H9 (cell line): ENCODE results near the gene SPR. TPM values are rescaled to one million over a fixed set of nuclear protein-coding genes. Genes with fewer than 3 reads are reported as not detected.

Experiments
- DNase-seq: peaks from one replicate; pipeline ENCODE4 v3.0.0-alpha.2; 2017
- H2AFZ ChIP-seq: one replicate; pipeline ENCODE4 v1.6.1; 2013; ENCODE audit warnings: mild to moderate bottlenecking, low read length, control low read depth, moderate library complexity
- H2AK5ac ChIP-seq: 2 replicates; pipeline ENCODE4 v1.6.1; 2013; ENCODE audit warnings: low read length, control low read depth, mixed read lengths; ENCODE audit not compliant: insufficient read length
- H2BK120ac ChIP-seq: one replicate; pipeline ENCODE4 v1.6.1; 2013; ENCODE audit warnings: low read depth, mild to moderate bottlenecking, low read length, control low read depth, inconsistent platforms; ENCODE audit not compliant: poor library complexity, severe bottlenecking
- H2BK12ac ChIP-seq: 2 replicates; pipeline ENCODE4 v1.6.1; 2013; ENCODE audit warnings: low read length, control low read depth, mixed read lengths, low read depth; ENCODE audit not compliant: insufficient read length
- H2BK15ac ChIP-seq: 2 replicates; pipeline ENCODE4 v1.6.1; 2013; ENCODE audit warnings: low read depth, low read length, control low read depth
- H2BK20ac ChIP-seq: one replicate; pipeline ENCODE4 v1.6.1; 2013; ENCODE audit warnings: low read depth, mild to moderate bottlenecking, low read length, control low read depth, inconsistent platforms; ENCODE audit not compliant: poor library complexity, severe bottlenecking
- H2BK5ac ChIP-seq: 2 replicates; pipeline ENCODE4 v1.6.1; 2013; ENCODE audit warnings: low read length, control low read depth, mixed read lengths; ENCODE audit not compliant: insufficient read length
- H3K14ac ChIP-seq: 2 replicates; pipeline ENCODE4 v1.6.1; 2013; ENCODE audit warnings: low read length, control low read depth; ENCODE audit not compliant: insufficient read depth
- H3K18ac ChIP-seq: 2 replicates; pipeline ENCODE4 v1.6.1; 2013; ENCODE audit warnings: low read depth, mild to moderate bottlenecking, mixed read lengths, low read length, control low read depth; ENCODE audit not compliant: insufficient read length
- H3K23ac ChIP-seq: 2 replicates; pipeline ENCODE4 v1.6.1; 2013; ENCODE audit warnings: low read length, control low read depth, mixed read lengths, low read depth; ENCODE audit not compliant: insufficient read length
- H3K23me2 ChIP-seq: 2 replicates; pipeline ENCODE4 v1.6.1; 2013; ENCODE audit warnings: low read depth, mild to moderate bottlenecking, mixed read lengths, low read length, control low read depth; ENCODE audit not compliant: insufficient read length, poor library complexity, severe bottlenecking
- H3K27ac ChIP-seq: 2 replicates; pipeline ENCODE4 v1.5.1; 2013; ENCODE audit warnings: low read length, control low read depth, mixed read lengths, low read depth; ENCODE audit not compliant: insufficient read length
- H3K27me3 ChIP-seq: 2 replicates; pipeline ENCODE4 v1.6.1; 2013; ENCODE audit warnings: low read length, control low read depth, inconsistent platforms; ENCODE audit not compliant: insufficient read depth
- H3K4ac ChIP-seq: 2 replicates; pipeline ENCODE4 v1.6.1; 2013; ENCODE audit warnings: low read depth, mild to moderate bottlenecking, control low read depth, inconsistent platforms, low read length, moderate library complexity
- H3K4me1 ChIP-seq: 2 replicates; pipeline ENCODE4 v1.6.1; 2013; ENCODE audit warnings: low read length, control low read depth, inconsistent platforms; ENCODE audit not compliant: insufficient read depth
- H3K4me2 ChIP-seq: 2 replicates; pipeline ENCODE4 v1.6.1; 2013; ENCODE audit warnings: low read length, control low read depth, mixed read lengths; ENCODE audit not compliant: insufficient read length, insufficient read depth
- H3K56ac ChIP-seq: 2 replicates; pipeline ENCODE4 v1.6.1; 2013; ENCODE audit warnings: low read depth, mild to moderate bottlenecking, mixed read lengths, low read length, control low read depth; ENCODE audit not compliant: insufficient read length
- H3K79me1 ChIP-seq: 2 replicates; pipeline ENCODE4 v1.6.1; 2013; ENCODE audit warnings: low read depth, mild to moderate bottlenecking, moderate library complexity, low read length, control low read depth, inconsistent platforms; ENCODE audit not compliant: insufficient read depth, poor library complexity, severe bottlenecking
- H3K79me2 ChIP-seq: 2 replicates; pipeline ENCODE4 v1.6.1; 2013; ENCODE audit warnings: low read length, control low read depth, inconsistent platforms; ENCODE audit not compliant: insufficient read depth
- H3K9ac ChIP-seq: 2 replicates; pipeline ENCODE4 v1.6.1; 2013; ENCODE audit warnings: low read length, control low read depth, mixed read lengths; ENCODE audit not compliant: insufficient read length; ENCODE audit errors: extremely low read depth
- H3K9me3 ChIP-seq: one replicate; pipeline ENCODE4 v1.6.1; 2013; ENCODE audit warnings: low read depth, low read length, inconsistent platforms; ENCODE audit not compliant: control insufficient read depth
- H3T11ph ChIP-seq: one replicate; pipeline ENCODE4 v1.6.1; 2013; ENCODE audit warnings: mild to moderate bottlenecking, low read length, control low read depth, inconsistent platforms
- H4K20me1 ChIP-seq: one replicate; pipeline ENCODE4 v1.6.1; 2013; ENCODE audit not compliant: control insufficient read depth, insufficient read length, insufficient read depth
- H4K5ac ChIP-seq: 2 replicates; pipeline ENCODE4 v1.6.1; 2013; ENCODE audit warnings: low read depth, mild to moderate bottlenecking, mixed read lengths, low read length, control low read depth; ENCODE audit not compliant: insufficient read length
- H4K8ac ChIP-seq: replicated peaks from 2 replicates; pipeline ENCODE4 v1.6.1; 2013; ENCODE audit warnings: low read length, control low read depth, mixed read lengths, low read depth; ENCODE audit not compliant: insufficient read length
- H4K91ac ChIP-seq: 2 replicates; pipeline ENCODE4 v1.6.1; 2013; ENCODE audit warnings: low read depth, mild to moderate bottlenecking, moderate library complexity, mixed read lengths, low read length, control low read depth; ENCODE audit not compliant: insufficient read length
- H3K27ac Mint-ChIP-seq, 3 experiments: 2 replicates in 2 of 3; 3 replicates in 1 of 3; pipeline ENCODE4 v1.8.0; 2020 to 2021; ENCODE audit warnings: mixed read lengths in 3 of 3, mild to moderate bottlenecking in 1 of 3, moderate library complexity in 1 of 3
- H3K27me3 Mint-ChIP-seq: 2 replicates; pipeline ENCODE4 v1.8.0; 2021; ENCODE audit warnings: low read depth, mild to moderate bottlenecking, moderate library complexity, mixed read lengths
- H3K36me3 Mint-ChIP-seq, 3 experiments: 2 replicates in 2 of 3; 3 replicates in 1 of 3; pipeline ENCODE4 v1.8.0; 2020 to 2021; ENCODE audit warnings: low read depth in 3 of 3, mixed read lengths in 3 of 3; ENCODE audit not compliant: insufficient read depth in 1 of 3
- H3K4me1 Mint-ChIP-seq, 2 experiments: 2 replicates each; pipeline ENCODE4 v1.8.0; 2020; ENCODE audit warnings: mixed read lengths in 2 of 2
- H3K4me3 Mint-ChIP-seq, 2 experiments: 2 replicates in 1 of 2; 3 replicates in 1 of 2; pipeline ENCODE4 v1.8.0; 2020 to 2021; ENCODE audit warnings: mild to moderate bottlenecking in 2 of 2, mixed read lengths in 2 of 2, moderate library complexity in 1 of 2
- H3K9me3 Mint-ChIP-seq, 2 experiments: 2 replicates in 1 of 2; 3 replicates in 1 of 2; pipeline ENCODE4 v1.8.0; 2020; ENCODE audit warnings: mild to moderate bottlenecking in 2 of 2, mixed read lengths in 2 of 2, moderate library complexity in 1 of 2
- WGBS: extraction: QIAGEN DNeasy Blood & Tissue Kit; methylation state at CpG from one replicate; pipeline ENCODE4 v1.1.7; 2013; ENCODE audit warnings: missing lambda C conversion rate, low lambda C conversion rate, mixed read lengths; ENCODE audit not compliant: insufficient read length; ENCODE audit errors: extremely low coverage; 5-methylcytosine and 5-hydroxymethylcytosine counted together
- total RNA-seq: library from RNA; stranded (reverse); gene quantifications from 2 replicates; pipeline ENCODE4 v1.2.1, GENCODE V29; 2021
- TF ChIP-seq, protein P1 (sequence below): fragments of 200-600 bp; sonication (generic); conservative IDR thresholded peaks from 3 replicates; pipeline ENCODE4 v1.8.0; 2021; ENCODE audit warnings: antibody characterized with exemption, mild to moderate bottlenecking

Gene SPR
- total RNA-seq, 1 experiment from 2014 or later, result 7.3 TPM

DNA sequence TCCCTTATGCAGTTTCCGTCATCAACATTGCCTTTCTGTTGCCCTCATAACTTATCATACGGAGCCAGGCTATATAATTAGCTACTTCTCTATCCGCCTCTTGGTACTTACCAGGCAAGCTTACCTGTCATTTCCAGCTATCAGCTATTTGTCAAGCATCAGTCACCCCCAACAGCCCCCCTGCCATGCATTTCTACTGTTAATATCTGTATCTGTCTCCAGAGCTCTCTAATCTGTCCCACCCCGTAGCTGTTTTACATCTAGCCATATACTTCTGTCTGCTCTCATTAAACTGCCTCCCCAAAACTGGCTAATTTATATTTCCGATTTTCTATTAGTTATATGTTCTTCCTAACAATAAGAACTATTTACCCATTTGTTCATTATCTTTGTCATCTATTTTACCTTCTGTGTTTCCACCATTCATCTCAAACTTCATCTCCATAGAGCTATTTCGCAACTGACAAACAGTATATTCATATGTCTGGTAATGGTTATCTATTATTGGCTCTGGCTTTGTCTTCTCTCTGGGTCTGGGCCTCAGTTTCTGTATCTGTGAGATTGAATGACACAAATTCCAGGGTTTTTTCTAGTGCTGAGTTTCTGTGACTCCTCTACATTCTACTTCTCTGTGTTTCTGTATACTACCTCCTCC is 39.7 kb downstream of the SPR start:
- Histone ChIP-seq H2BK12ac (no peak overlapping the region), H3K79me2 (no peaks in the 10 kb centered on the region), H3T11ph (no peak overlapping the region), H4K8ac (no peak overlapping the region), H3K23ac (no peak overlapping the region), H3K27ac (no peak overlapping the region), H3K4me1 (no peaks in the 10 kb centered on the region), H3K4ac (no peak overlapping the region), H2BK20ac (no peak overlapping the region), H3K4me2 (no peak overlapping the region), H3K79me1 (no peaks in the 10 kb centered on the region), H4K20me1 (no peaks in the 10 kb centered on the region), H2AFZ (no peak overlapping the region), H3K9ac (no peak overlapping the region), H2BK120ac (no peak overlapping the region), H3K27me3 (peaks cover 68% of the 10 kb centered on the region), H2BK5ac (no peak overlapping the region), H3K18ac (no peak overlapping the region), H4K91ac (no peak overlapping the region), H2BK15ac (no peak overlapping the region), H2AK5ac (no peak overlapping the region), H3K9me3 (no peaks in the 10 kb centered on the region), H4K5ac (no peak overlapping the region), H3K23me2 (peaks cover 9% of the 10 kb centered on the region), H3K56ac (no peak overlapping the region), H3K14ac (no peak overlapping the region)
- TF ChIP-seq, protein P1, sequence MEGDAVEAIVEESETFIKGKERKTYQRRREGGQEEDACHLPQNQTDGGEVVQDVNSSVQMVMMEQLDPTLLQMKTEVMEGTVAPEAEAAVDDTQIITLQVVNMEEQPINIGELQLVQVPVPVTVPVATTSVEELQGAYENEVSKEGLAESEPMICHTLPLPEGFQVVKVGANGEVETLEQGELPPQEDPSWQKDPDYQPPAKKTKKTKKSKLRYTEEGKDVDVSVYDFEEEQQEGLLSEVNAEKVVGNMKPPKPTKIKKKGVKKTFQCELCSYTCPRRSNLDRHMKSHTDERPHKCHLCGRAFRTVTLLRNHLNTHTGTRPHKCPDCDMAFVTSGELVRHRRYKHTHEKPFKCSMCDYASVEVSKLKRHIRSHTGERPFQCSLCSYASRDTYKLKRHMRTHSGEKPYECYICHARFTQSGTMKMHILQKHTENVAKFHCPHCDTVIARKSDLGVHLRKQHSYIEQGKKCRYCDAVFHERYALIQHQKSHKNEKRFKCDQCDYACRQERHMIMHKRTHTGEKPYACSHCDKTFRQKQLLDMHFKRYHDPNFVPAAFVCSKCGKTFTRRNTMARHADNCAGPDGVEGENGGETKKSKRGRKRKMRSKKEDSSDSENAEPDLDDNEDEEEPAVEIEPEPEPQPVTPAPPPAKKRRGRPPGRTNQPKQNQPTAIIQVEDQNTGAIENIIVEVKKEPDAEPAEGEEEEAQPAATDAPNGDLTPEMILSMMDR, result no peak
- no peak for DNase-seq
- no CpG with 5 or more reads among the region's 6 CpGs for WGBS
- no peak overlapping the region for H3K4me3 Mint-ChIP-seq
- peaks cover 0 to 2% of the 10 kb centered on the region in 2 experiments; a peak in 2 of 5 replicates for H3K9me3 Mint-ChIP-seq
- H3K27me3 Mint-ChIP-seq, result no peaks in the 10 kb centered on the region; the same call in 1 of the 2 replicates
- H3K4me1 Mint-ChIP-seq, result peaks cover 15 to 17% of the 10 kb centered on the region in 2 experiments
- peaks cover 0 to 6% (median 4%) of the 10 kb centered on the region in 3 experiments; a peak in 3 of 7 replicates for H3K36me3 Mint-ChIP-seq
- H3K27ac Mint-ChIP-seq, result no peak overlapping the region
